A673 (cell line): ENCODE results near the gene ZNF587. TPM values are rescaled to one million over a fixed set of nuclear protein-coding genes. Genes with fewer than 3 reads are reported as not detected.

Experiments used
- BruUV-seq: library from RNA; stranded (reverse); fragments of 400-500 nt; replicated peaks from 2 replicates; lab custom pipeline; 2021; lab: Mats Ljungman, UMichigan
- CTCF ChIA-PET: fragments of 300-600 bp; sonication (Branson Sonifier 250); formaldehyde crosslinking; loops from one replicate; lab custom pipeline; 2022; ENCODE audit warnings: antibody characterized with exemption; lab: Charles Lee
- POLR2A ChIA-PET: fragments of 300-600 bp; sonication (Branson Sonifier 250); formaldehyde crosslinking; loops from one replicate; lab custom pipeline; 2022; ENCODE audit warnings: antibody characterized with exemption; ENCODE audit not compliant: low non-redundant PET; lab: Charles Lee
- DNase-seq: peaks from one replicate; pipeline ENCODE4 v3.0.0-alpha.2; 2015; ENCODE audit warnings: low spot score
- H3K27ac ChIP-seq: fragments of 200-600 bp; sonication (generic); 2 replicates; pipeline ENCODE4 v1.5.1; 2016; ENCODE audit warnings: mixed run types, low read depth, mild to moderate bottlenecking, mixed read lengths, antibody characterized with exemption, low read length; ENCODE audit not compliant: poor library complexity, severe bottlenecking
- H3K27me3 ChIP-seq: fragments of 200-600 bp; sonication (generic); replicated peaks from 2 replicates; pipeline ENCODE4 v1.6.1; 2017; ENCODE audit warnings: mixed run types, low read depth, mild to moderate bottlenecking, mixed read lengths, antibody characterized with exemption, low read length; ENCODE audit not compliant: insufficient read depth, poor library complexity
- H3K36me3 ChIP-seq: fragments of 200-600 bp; sonication (generic); 2 replicates; pipeline ENCODE4 v1.6.1; 2016; ENCODE audit warnings: mixed run types, mild to moderate bottlenecking, mixed read lengths, antibody characterized with exemption, low read length; ENCODE audit not compliant: insufficient read depth, poor library complexity, severe bottlenecking
- H3K4me1 ChIP-seq: fragments of 200-600 bp; sonication (generic); 2 replicates; pipeline ENCODE4 v1.6.1; 2017; ENCODE audit warnings: mixed run types, mild to moderate bottlenecking, mixed read lengths, antibody characterized with exemption, low read length; ENCODE audit not compliant: insufficient read depth, poor library complexity, severe bottlenecking
- H3K4me3 ChIP-seq: fragments of 200-600 bp; sonication (generic); 2 replicates; pipeline ENCODE4 v1.5.1; 2016; ENCODE audit warnings: low read depth, mixed run types, mild to moderate bottlenecking, mixed read lengths, low read length; ENCODE audit not compliant: poor library complexity, severe bottlenecking
- H3K9me3 ChIP-seq: fragments of 200-600 bp; sonication (generic); 2 replicates; pipeline ENCODE4 v1.6.1; 2016; ENCODE audit warnings: mixed run types, low read depth, mild to moderate bottlenecking, mixed read lengths, antibody characterized with exemption, low read length; ENCODE audit not compliant: poor library complexity, severe bottlenecking
- CTCF ChIP-seq: fragments of 300-800, 200-600 bp; sonication (generic); conservative IDR thresholded peaks from 2 replicates; pipeline ENCODE4 v1.5.1; 2017; ENCODE audit warnings: low read depth, mild to moderate bottlenecking, antibody characterized with exemption, low read length, moderate library complexity, mixed read lengths
- EZH2 ChIP-seq: fragments of 200-600 bp; sonication (generic); IDR thresholded peaks from 2 replicates; pipeline ENCODE4 v1.6.1; 2017; ENCODE audit warnings: borderline replicate concordance, low read depth, mild to moderate bottlenecking, mixed read lengths, antibody characterized with exemption, low read length; ENCODE audit not compliant: poor library complexity, severe bottlenecking
- intact Hi-C: fragments of 100-400 bp; cut with micrococcal nuclease; formaldehyde crosslinking; loops from one replicate; pipeline ENCODE4 v1.10.0; 2022; ENCODE audit not compliant: unreplicated experiment
- total RNA-seq: library from RNA; stranded (reverse); gene quantifications from 2 replicates; pipeline ENCODE4 v1.2.3, GENCODE V29; 2021

The ZNF587 gene
- total RNA-seq, 1 experiment from 2014 or later: 43.2 TPM

DNA sequence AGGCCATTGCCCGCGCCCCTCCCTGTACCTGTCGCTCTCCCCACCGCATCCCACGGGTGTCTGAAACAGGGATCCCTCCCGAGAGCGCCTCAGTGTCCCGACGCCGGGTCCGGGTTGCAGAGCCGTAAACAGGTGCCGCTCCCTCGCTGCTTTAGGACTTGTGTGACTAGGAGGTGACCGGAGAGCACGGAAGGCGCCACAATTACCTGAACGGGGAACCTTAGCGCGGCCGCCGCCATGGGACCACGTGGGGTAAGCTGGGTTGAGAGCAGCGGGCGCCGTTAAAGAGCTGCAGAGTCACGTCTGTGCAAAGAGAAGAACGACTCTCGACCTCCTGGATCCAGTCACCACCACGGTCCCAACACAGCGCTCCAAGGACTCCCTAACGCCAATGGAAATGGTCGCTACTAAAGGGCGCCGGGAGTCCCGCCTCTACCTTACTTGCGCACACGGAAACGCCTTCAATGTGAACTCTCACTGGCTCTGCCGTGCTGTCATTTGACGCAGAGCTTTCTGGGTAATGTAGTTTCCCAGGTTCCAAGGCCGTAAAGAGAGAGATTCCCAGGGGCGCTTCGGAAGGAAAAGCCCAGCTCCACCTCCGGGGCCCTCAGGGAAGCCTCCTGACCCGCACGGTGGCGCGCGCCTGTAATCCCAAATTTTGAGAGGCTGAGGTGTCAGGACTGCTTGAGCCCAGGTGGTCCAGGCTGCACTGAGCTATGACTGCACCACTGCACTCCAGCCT is 35.0 kb upstream of the ZNF587 start, which contains the start of gene ZNF552:
TSS of gene ZNF552 (minus strand) at position 409 of the 742 bp plus-strand sequence. CDS start at position 239, 170 bp downstream.
- DNase-seq: peak; percentile 94
- intact Hi-C loops: no loop called here
- ChIA-PET CTCF (interaction anchor here (0.6 kb wide), 1 partner anchor 133 kb away, joined by 3 read pairs; the partner anchor contains the start of gene ZNF551), POLR2A (interaction anchor here (0.6 kb wide), 2 partner anchors 105 to 286 kb away, joined by 9 to 10 read pairs; no protein-coding TSS in a partner anchor)
- Histone ChIP-seq H3K9me3 (no peaks in the 10 kb centered on the region), H3K4me3 (peak within 1 kb of the TSS; percentile 95), H3K36me3 (peaks cover 4% of the 10 kb centered on the region), H3K27me3 (no peaks in the 10 kb centered on the region), H3K27ac (peak within 1 kb of the TSS; percentile 75), H3K4me1 (no peaks in the 10 kb centered on the region)
- BruUV-seq: no TSS peak
- TF ChIP-seq EZH2: no peak
- TF ChIP-seq CTCF: no peak

- peak overlapping the region; percentile 95 for H3K4me3 ChIP-seq
Observed at GRCh38 chr19:57815247-57816075, 34.2 kb upstream of the ZNF587 start.

More at GRCh38 chr19:57815247-57816075, 34.2 kb upstream of the ZNF587 start:
- DNase-seq: no peak
- H3K4me1 ChIP-seq: no peaks in the 10 kb centered on the region
- no peaks in the 10 kb centered on the region for H3K27me3 ChIP-seq
- intact Hi-C loops: no loop called here
- TF ChIP-seq CTCF: no peak
- no peak for TF ChIP-seq EZH2
- H3K36me3 ChIP-seq: peaks cover 4% of the 10 kb centered on the region
- no peaks in the 10 kb centered on the region for H3K9me3 ChIP-seq
- no peak overlapping the region for H3K27ac ChIP-seq
- no TSS peak for BruUV-seq
- POLR2A ChIA-PET: no interaction called here
- CTCF ChIA-PET: interaction anchor here (0.6 kb wide), 1 partner anchor 134 kb away, joined by 3 read pairs; the partner anchor contains the start of gene ZNF551
